HEK293 (cell line): ENCODE results near the gene PHF3.

Experiments used
- CTCF ChIP-seq: fragments of 450-650 bp; formaldehyde crosslinking; IDR thresholded peaks from 2 replicates; pipeline ENCODE4 v1.5.1; 2016; ENCODE audit warnings: missing biosample characterization, missing genetic modification characterization
- SP2 ChIP-seq: fragments of 450-650 bp; formaldehyde crosslinking; IDR thresholded peaks from 2 replicates; pipeline ENCODE4 v1.5.1; 2016; ENCODE audit warnings: missing biosample characterization, missing genetic modification characterization
- ZNF18 ChIP-seq: fragments of 450-650 bp; formaldehyde crosslinking; IDR thresholded peaks from 2 replicates; pipeline ENCODE4 v1.5.1; 2016; ENCODE audit warnings: missing biosample characterization, missing genetic modification characterization

- TF ChIP-seq SP2 (tag by site-specific recombination) = no peak
- TF ChIP-seq CTCF (tag by site-specific recombination) = no peak
- no peak for TF ChIP-seq ZNF18 (tag by site-specific recombination)
These were observed 124.6 kb downstream of the PHF3 start for GRCh38 chr6:63760199-63760598.
